Measurements from ENCODE around the gene LRRC2.
"Not testable (repeated sequence)": the region's sequence is repeated elsewhere in the genome, so short reads cannot be mapped to it uniquely, and the experiment has no call there.

LRRC2 gene

DNA sequence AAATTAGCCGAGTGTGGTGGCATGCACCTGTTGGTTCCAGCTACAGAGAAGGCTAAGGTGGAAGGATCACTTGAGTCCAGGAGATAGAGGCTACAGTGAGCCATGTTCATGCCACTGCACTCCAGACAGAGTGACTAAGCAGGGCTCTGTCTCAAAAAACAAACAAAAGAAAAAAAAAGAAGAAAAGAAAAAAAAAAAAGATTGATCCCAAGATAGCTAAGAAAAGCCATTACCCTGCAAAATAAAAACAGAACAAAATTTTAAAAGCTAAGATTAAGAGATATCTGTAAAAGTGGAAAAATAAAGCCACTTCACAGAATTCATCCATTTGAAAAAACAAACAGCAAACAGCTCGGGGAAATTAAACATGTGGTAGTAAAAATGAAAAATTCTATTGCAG lies 23.8 kb downstream of the LRRC2 start:
- no peak for DNase-seq (ENCODE audit: low spot score)
- TF ChIP-seq, protein P1, sequence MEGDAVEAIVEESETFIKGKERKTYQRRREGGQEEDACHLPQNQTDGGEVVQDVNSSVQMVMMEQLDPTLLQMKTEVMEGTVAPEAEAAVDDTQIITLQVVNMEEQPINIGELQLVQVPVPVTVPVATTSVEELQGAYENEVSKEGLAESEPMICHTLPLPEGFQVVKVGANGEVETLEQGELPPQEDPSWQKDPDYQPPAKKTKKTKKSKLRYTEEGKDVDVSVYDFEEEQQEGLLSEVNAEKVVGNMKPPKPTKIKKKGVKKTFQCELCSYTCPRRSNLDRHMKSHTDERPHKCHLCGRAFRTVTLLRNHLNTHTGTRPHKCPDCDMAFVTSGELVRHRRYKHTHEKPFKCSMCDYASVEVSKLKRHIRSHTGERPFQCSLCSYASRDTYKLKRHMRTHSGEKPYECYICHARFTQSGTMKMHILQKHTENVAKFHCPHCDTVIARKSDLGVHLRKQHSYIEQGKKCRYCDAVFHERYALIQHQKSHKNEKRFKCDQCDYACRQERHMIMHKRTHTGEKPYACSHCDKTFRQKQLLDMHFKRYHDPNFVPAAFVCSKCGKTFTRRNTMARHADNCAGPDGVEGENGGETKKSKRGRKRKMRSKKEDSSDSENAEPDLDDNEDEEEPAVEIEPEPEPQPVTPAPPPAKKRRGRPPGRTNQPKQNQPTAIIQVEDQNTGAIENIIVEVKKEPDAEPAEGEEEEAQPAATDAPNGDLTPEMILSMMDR (IDR thresholded peaks at IDR 0.05; ENCODE audit: extremely low read depth, insufficient read depth, missing control alignments): no peak
- in situ Hi-C loops (cut with MboI; ENCODE audit: low pct_unique_long_range_greater_than_20kb, low sequenced_read_pairs, unreplicated experiment): no loop called here

DNA sequence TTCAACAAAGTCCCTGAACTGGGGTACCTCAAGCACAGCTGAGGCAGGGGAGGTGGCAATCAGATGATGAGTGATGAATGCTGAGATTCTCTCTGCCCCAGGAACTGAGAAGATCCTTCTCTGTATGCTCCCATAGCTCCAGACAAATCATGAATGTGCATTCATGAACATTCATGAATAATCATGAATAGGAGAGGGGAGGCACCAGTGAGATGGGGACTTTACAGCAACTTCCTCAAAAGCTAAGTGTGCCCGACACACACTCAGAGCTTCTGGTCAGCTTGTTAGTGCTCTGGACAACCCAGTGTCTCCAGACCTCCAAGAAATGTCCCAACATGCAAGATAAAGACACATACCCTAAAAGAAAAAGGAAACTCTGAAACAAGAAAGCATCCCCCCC lies 24.3 kb downstream of the LRRC2 start:
- TF ChIP-seq, protein P1 (IDR thresholded peaks at IDR 0.05; ENCODE audit: extremely low read depth, insufficient read depth, missing control alignments): no peak
- DNase-seq (ENCODE audit: low spot score): no peak
- in situ Hi-C loops (cut with MboI; ENCODE audit: low pct_unique_long_range_greater_than_20kb, low sequenced_read_pairs, unreplicated experiment): no loop called here

DNA sequence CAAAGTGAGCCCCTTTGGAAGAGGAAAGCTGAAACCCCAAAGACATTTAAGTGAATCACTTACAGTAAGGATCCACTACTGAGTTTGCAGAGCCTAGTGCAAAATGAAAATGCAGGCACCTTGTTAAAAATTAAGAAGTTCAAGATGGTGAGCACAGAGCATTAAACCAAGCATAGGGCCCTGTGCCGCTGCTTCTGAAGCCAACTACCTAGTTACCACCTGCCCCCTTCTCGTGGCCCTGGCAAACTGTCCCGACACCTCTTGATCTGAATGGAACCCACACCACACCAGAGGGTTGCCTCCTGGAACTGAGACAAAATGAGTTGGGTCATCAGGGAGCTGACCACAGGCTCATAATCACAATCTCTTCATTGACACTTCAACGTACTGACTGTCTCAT lies 25.6 kb downstream of the LRRC2 start:
- in situ Hi-C loops (cut with MboI; ENCODE audit: low pct_unique_long_range_greater_than_20kb, low sequenced_read_pairs, unreplicated experiment): no loop called here
- no peak for DNase-seq (ENCODE audit: low spot score)
- TF ChIP-seq, protein P1 (IDR thresholded peaks at IDR 0.05; ENCODE audit: extremely low read depth, insufficient read depth, missing control alignments): no peak

DNA sequence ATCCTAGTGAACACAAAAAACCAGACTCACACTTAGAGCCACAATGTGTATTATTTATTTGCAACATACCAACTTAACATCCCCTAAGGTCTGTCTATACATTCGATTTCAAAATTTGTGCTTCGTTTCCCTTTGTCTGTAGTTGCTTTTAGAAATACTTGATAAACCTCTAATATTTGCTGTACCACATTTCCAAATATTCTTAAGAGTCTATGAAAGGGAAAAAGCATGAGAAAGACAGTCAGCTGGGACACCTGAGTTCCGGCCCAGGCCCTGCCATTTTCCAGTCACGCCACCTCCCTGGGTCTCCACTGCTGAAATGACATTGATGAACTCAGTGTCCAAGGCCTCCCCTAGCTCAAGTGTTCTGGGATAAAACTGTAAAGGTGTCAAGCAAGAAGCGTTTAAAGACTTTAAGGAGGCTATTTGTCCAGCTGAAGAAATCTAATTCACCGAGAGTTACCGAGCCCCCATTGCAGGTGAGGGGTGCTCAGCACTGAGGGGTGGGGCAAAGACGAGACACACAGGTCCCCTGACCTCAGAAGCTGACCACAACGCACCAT lies 26.6 kb downstream of the LRRC2 start:
- TF ChIP-seq, protein P1 (IDR thresholded peaks at IDR 0.05; ENCODE audit: extremely low read depth, insufficient read depth, missing control alignments): no peak
- in situ Hi-C loops (cut with MboI; ENCODE audit: low pct_unique_long_range_greater_than_20kb, low sequenced_read_pairs, unreplicated experiment): no loop called here
- DNase-seq (ENCODE audit: low spot score): no peak

DNA sequence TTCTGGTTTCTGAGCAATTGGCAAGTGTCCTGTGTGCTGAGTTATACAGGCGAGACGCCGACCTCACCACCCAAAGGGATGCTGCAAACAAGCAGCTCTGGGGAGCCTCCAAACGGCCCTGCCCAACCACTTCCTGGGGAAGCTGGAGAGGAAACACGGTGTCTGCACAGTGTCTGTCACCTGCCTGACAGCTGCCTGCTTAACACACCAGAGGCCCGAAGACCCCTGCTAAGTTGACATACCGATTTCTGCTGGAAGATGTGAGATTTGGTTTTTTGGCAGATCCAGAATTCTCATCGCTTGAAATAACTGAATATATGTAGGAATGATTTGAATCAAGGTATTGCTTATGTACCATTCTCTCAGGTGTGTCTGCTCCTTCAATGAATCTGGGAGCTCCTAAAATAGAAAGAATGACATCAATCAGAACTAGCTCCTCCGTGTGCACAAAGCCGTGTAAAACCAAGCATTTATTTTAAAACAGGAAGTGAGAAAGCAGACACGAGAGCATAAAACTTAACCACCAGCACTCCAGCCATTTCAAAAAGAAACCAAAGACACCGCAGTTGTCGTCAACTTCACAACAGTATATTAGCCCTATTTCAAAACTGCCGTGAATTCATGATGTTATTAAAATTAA lies 27.2 kb downstream of the LRRC2 start:
- TF ChIP-seq, protein P1 (IDR thresholded peaks at IDR 0.05; ENCODE audit: extremely low read depth, insufficient read depth, missing control alignments): no peak
- in situ Hi-C loops (cut with MboI; ENCODE audit: low pct_unique_long_range_greater_than_20kb, low sequenced_read_pairs, unreplicated experiment): no loop called here
- peak; percentile 73 for DNase-seq (ENCODE audit: low spot score)

DNA sequence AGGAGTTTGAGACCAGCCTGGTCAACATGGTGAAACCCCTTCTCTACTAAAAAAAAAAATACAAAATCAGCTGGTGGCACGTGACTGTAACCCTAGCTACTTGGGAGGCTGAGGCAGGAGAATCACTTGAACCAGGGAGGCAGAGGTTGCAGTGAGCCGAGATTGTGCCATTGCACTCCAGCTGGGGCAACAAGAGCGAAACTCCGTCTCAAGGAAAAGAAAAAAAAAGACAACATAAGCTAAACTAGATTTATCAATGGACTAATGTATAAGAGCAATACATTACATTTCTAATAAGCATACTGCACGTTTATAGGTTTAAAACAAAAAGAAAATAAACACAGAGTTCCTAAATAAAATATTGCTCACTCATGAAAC lies 27.7 kb downstream of the LRRC2 start:
- in situ Hi-C loops (cut with MboI; ENCODE audit: low pct_unique_long_range_greater_than_20kb, low sequenced_read_pairs, unreplicated experiment); DNase-seq (ENCODE audit: low spot score): not testable (repeated sequence)

DNA sequence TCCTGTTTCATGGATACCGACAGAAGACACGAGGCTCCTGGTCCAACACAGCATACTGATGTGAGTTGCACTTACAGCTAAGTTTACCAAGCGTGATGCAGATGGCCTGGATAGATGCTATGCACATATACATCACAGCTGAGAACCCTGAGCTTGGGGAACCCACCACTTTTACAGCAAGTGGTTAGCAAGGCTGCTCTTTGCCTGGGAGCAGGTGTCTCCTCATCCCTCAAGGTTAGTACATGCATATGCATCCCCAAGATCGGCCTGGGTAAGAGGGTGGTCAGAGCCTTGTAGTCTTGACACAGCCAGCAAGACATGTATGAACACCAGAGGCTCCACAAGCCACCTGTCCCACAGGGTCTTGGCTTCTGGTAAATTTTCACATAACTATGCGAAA lies 28.3 kb downstream of the LRRC2 start:
- TF ChIP-seq, protein P1 (IDR thresholded peaks at IDR 0.05; ENCODE audit: extremely low read depth, insufficient read depth, missing control alignments): no peak
- no peak for DNase-seq (ENCODE audit: low spot score)
- in situ Hi-C loops (cut with MboI; ENCODE audit: low pct_unique_long_range_greater_than_20kb, low sequenced_read_pairs, unreplicated experiment): no loop called here
